Limb (tissue), 2 donors: ENCODE data around the gene BMPR1A.

Experiments used
- DNase-seq, 2 donors: peaks; one replicate each; pipeline ENCODE4 v3.0.0-alpha.2; 2016; ENCODE audit errors: extremely low spot score in 2 of 2

The BMPR1A gene

GRCh38 chr10:86802473-86803108 is 46.2 kb downstream of the BMPR1A start:
- no peak for DNase-seq

DNA sequence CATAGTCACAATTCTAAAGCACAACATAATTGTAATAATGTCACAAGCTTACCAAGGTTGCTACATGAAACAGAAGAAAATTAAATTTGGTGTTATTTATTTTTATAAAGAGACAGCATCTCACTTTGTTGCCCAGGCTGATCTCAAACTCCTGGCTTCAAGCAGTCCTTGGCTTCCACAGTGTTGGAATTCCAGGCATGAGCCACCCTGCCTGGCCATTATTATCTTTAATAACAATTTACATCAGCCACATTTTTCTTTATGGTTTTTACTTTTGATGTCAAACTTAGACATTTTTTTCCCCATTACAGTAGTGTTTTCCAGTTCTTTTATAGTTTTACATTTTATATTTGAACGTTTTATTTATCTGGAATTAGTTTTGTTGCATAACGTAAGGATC is 46.7 kb downstream of the BMPR1A start:
- DNase-seq = no peak

DNA sequence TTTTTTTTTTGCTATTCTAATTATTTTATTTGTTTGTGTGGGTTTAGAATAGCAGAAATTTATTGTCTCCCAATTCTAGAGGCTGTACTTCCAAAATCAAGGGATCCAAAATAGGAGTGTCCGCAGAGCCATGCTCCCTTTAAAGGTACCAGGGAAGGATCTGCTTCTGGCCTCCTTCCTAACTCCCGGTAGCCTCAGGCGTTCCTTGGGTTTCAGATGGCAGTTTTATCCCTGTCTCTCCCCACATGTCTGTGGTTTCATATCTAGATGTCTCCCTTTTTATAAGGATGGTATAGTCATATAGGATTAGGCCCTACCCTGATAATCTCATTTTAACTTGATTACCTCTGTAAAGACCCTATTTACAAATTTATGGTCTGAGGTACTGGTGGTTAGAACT is 48.4 kb downstream of the BMPR1A start:
- DNase-seq = no peak

DNA sequence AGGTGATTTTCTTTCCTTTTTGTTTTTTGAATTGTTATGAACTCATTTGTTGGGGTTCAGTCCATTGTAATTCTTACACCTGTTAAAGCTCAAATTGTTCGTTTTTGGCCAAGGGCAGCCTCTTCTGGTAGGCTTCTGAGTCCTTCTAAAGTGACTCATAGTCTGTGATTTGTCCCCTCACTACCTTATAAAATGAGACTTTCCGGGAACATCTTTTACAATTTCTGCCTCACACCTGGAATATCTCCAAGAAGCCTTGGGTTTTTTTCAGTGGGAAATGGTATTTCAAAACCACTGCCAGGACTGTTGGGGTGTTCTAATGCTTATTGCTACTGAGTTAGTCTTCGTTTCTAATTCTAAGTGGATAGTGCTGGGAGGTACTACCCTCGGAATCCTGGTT is 56.7 kb downstream of the BMPR1A start:
- DNase-seq = no peak

DNA sequence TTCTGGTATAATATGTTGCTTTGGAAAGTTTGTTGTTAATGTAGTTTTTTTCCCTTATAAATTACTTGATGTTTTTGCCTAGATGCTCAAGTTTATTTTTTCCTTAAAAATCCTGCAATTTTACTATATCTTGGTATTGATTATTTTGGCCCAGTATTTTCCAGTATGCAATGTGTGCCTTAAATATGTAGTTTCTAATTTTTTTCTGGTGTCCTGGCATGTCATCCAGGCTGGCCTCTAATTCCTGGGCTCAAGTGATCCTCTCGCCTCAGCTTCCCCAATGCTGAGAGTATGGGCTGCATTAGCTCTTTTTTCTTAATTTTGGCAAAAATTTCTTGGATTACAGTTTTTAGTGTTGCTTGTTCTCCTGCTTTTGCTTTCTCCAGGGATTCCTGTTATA is 57.6 kb downstream of the BMPR1A start:
- DNase-seq = no peak

- no peak for DNase-seq
Measured at GRCh38 chr10:86815035-86815617, 58.7 kb downstream of the BMPR1A start.

GRCh38 chr10:86815640-86816039 is 59.2 kb downstream of the BMPR1A start:
- DNase-seq = no peak

- DNase-seq = no peak
Measured at GRCh38 chr10:86817246-86817645, 60.8 kb downstream of the BMPR1A start.

GRCh38 chr10:86819567-86819966 is 63.1 kb downstream of the BMPR1A start:
- DNase-seq = no peak

GRCh38 chr10:86820509-86820908 is 64.1 kb downstream of the BMPR1A start:
- no peak for DNase-seq

DNA sequence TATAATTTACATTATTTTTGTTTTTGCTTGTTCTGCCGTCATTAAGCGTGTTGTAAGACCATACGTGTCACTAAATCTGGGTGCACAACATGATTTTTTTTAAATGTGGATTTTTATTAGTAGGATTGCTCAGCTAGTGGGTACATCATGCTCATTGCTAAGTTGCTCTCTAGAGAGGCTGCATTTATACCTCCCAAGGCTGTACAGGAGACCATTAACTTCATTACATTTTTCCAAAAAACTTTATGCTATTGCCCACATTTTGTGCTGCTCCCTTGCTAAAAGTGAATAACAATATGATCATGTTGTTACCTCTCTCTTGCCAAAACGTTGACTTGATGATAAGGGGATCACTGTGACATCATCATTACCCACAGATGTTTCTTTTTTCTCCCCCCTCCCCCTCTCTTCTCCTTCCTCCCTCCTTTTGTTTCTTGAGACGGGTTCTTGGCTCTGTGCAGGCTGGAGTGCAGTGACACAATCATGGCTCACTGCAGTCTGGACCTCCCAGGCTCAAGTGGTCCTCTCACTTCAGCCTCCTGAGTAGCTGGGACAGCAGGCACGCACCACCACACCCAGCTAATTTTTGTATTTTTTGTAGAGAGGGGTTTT is 65.1 kb downstream of the BMPR1A start:
- DNase-seq = no peak

- no peak for DNase-seq
Measured at GRCh38 chr10:86823565-86823964, 67.1 kb downstream of the BMPR1A start.

- DNase-seq = no peak
Measured at GRCh38 chr10:86824151-86824550, 67.7 kb downstream of the BMPR1A start.

DNA sequence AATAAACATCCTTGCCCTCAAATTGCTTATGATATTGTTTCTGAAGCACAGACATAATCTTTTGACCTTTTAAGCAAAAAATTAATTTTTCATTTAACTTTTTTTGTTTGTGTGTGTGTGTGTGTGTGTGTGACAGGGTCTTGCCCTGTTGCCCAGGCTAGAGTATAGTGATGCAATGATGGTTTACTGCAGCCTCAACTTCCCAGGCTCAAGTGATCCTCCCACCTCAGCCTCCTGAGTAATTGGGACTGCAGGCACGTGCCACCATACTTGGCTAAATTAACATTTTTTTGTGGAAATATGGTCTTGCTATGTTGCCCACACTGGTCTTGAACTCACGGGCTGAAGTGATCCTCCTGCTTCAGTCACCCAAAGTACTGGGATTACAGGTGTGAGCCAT is 68.9 kb downstream of the BMPR1A start:
- no peak for DNase-seq

- DNase-seq = no peak
Measured at GRCh38 chr10:86827639-86828038, 71.2 kb downstream of the BMPR1A start.

DNA sequence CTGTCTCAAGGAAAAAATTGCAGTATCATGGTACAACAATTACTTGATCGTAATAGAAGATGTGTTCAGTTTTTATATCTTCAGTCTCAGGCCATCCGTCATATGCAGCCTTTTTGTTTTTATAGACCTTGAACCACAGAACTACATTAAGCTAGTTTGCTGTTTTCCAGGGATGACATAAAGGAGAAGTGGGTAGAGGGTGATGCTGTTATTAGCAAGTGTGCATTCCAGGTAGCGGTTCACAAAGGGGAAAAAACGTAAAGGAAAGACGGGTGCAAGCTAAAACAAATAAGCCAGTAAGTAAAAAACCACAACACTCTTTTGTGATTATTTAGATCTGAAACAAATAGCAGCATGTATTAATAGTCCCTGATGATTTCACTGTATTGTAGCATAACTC is 71.7 kb downstream of the BMPR1A start:
- no peak for DNase-seq

DNA sequence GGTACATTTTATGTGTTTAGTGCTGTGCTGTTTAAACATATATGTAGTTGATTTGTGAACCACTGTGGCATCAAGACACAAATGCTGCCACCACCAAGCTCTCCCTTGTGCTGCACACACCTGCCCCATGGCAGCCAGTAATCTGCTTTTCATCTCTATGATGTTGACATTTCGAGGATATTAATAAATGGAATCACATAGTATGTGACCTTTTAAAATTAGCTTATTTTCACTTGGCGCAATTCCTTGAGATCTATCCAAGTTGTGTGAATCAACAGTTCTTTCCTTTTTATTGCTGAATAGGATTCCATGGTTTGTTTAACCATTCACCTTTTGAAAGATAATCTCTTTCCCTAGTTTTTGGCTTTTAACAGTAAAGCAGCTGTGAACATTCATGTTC is 73.1 kb downstream of the BMPR1A start:
- no peak for DNase-seq

DNA sequence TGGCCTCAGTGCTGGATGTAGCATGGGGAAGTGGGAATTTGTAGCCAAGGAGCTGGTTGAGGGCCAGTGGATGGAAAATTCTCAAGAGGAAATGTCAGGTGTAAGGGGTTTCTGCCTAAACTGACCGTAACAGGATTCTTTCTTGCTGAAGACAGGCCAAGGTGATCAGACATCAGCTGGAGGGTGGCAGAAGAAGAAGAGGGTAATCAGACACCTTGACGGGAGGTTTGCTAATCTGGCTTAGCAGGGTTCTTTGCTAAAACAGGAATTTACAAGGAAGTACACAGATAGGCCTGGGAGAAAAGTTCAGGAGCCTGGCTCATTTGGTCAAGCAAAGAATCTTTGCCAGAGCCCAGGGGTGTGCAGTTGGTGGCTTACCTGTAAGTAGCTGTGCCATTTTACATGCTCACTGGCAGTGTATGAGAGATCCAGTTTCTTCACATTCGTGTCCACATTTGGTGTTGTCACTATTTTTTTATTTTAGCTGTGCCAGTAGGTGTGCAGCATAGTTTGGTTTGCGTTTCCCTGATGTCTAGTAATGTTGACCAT is 73.7 kb downstream of the BMPR1A start:
- no peak for DNase-seq

- no peak for DNase-seq
Measured at GRCh38 chr10:86833969-86834368, 77.5 kb downstream of the BMPR1A start.

DNA sequence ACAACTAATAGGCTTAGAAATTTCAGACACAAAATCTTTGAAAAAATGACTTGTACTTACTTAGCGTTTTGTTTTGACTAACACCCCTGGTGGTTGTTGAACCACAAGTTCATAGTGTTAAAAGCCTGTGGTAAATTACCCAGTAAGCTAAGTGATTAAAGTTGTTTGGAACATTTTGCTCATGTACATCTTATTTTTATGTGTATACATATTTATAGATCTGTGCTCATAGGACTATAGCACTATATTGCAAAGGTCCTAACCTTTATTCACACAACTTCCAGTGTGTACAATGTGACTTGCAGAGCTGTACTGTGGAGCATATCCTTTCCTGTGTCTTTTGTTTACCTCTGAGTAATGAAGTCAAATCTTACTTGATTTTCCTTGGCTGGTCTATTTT is 79.6 kb downstream of the BMPR1A start:
- DNase-seq = no peak

- DNase-seq = no peak
Measured at GRCh38 chr10:86837663-86838062, 81.2 kb downstream of the BMPR1A start.

- DNase-seq = no peak
Measured at GRCh38 chr10:86840498-86840897, 84.1 kb downstream of the BMPR1A start.

GRCh38 chr10:86846088-86846487 is 89.7 kb downstream of the BMPR1A start:
- no peak for DNase-seq
